Measurements from ENCODE around the gene TMEM242.

Gene TMEM242

DNA sequence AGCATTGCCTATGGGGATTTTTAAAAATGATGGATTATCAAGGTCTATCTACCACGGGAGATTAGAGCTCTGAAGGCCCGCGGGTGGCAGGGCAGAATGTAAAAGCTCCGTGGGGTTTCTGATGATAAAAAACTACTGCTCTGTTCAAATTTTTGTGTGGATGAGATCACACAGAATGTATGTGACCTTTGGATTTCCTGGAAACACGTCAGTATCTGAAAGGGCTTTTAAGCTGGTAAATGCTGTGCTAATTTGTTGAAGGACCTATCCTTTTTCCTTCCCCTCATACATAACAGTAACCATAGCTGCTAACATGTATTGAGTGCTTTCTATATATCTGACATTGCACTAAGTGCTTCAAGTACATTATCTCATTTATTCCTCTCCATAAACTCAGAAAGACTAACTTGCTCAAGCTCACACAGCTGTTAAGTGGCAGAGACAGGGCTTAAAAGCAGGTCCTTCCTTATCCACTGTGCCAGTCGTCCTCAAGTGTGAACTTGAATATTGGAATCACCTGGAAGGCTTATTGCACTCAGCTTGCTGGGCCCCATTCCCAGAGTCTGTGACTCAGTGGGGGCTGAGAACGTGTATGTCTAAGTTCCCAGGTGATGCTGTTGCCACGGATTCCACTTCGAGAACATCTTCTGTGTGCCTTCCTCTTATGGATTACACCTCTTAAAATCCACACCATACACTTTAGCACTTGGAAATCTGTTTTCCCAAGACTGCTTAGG lies 1.9 kb upstream of the TMEM242 start:
- no peak for DNase-seq (ENCODE audit: low read depth)
- TF ChIP-seq, protein P1, sequence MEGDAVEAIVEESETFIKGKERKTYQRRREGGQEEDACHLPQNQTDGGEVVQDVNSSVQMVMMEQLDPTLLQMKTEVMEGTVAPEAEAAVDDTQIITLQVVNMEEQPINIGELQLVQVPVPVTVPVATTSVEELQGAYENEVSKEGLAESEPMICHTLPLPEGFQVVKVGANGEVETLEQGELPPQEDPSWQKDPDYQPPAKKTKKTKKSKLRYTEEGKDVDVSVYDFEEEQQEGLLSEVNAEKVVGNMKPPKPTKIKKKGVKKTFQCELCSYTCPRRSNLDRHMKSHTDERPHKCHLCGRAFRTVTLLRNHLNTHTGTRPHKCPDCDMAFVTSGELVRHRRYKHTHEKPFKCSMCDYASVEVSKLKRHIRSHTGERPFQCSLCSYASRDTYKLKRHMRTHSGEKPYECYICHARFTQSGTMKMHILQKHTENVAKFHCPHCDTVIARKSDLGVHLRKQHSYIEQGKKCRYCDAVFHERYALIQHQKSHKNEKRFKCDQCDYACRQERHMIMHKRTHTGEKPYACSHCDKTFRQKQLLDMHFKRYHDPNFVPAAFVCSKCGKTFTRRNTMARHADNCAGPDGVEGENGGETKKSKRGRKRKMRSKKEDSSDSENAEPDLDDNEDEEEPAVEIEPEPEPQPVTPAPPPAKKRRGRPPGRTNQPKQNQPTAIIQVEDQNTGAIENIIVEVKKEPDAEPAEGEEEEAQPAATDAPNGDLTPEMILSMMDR (IDR thresholded peaks at IDR 0.05; ENCODE audit: low read length, missing control alignments) = no peak
- H3K4me3 ChIP-seq (replicated peaks; ENCODE audit: low read depth, low read length) = no peak overlapping the region

DNA sequence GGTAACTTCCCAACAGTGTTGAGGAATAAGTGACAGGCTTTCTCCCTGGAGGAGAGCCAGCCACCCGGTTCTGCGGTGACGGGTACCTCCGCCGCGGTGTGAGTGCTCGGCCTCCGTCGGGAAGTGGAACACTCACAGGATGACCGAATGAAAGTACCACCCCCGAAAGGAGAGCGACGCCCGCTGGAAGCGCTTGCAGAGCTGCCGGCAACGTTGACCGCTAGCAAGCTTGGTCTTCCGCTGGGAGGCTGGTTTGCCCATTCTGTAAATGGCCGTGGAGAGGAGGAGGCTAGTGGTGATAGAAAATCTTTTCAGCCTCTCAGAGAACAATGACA lies 614 bp upstream of the TMEM242 start:
- DNase-seq (ENCODE audit: low read depth) = peak; percentile 87
- TF ChIP-seq, protein P1 (IDR thresholded peaks at IDR 0.05; ENCODE audit: low read length, missing control alignments) = peak; percentile 28

GRCh38 chr6:157322792-157323254 lies 496 bp downstream of the TMEM242 start:
- DNase-seq (ENCODE audit: low read depth) = no peak
- TF ChIP-seq, protein P1 (IDR thresholded peaks at IDR 0.05; ENCODE audit: low read length, missing control alignments) = no peak
- H3K4me3 ChIP-seq (replicated peaks; ENCODE audit: low read depth, low read length) = peak overlapping the region; percentile 95

More for the DNA sequence above, 614 bp upstream of the TMEM242 start:
- peak overlapping the region; percentile 95 for H3K4me3 ChIP-seq (replicated peaks; ENCODE audit: low read depth, low read length)

GRCh38 chr6:157316871-157317814 lies 6.2 kb downstream of the TMEM242 start:
- TF ChIP-seq, protein P1 (IDR thresholded peaks at IDR 0.05; ENCODE audit: low read length, missing control alignments) = no peak
- no peak overlapping the region for H3K4me3 ChIP-seq (replicated peaks; ENCODE audit: low read depth, low read length)
- peak; percentile 93 for DNase-seq (ENCODE audit: low read depth)

DNA sequence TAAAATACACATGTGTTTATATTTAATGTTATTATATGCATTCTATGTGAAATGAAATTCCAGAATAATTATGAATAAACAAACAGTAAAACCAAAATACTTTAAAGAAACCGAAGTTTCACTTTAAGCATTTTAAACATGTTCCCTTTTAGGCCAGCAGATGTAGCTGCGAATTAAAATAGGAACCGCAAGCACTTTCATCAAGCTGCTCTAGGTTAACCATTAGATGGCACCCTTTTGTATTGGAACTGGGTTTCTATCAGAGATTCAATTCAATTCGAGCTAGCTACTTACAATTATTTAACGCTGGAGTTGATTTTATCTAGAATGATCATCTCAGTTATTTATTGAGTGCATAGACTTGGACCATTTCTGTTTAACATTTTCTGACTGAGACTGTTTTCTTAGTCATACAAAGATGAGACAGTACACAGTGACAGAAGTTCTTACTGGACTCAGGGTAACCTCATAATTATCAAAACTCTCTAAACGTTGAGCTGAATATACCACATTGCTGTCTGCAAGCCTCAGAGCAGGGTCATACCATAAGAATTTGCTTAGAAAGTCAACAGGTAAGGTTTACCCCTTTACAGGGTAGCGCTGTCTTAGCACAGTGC lies 8.5 kb downstream of the TMEM242 start:
- no peak overlapping the region for H3K4me3 ChIP-seq (replicated peaks; ENCODE audit: low read depth, low read length)
- TF ChIP-seq, protein P1 (IDR thresholded peaks at IDR 0.05; ENCODE audit: low read length, missing control alignments) = peak; percentile 97
- peak; percentile 88 for DNase-seq (ENCODE audit: low read depth)

- no peak for DNase-seq (ENCODE audit: low read depth)
- no peak overlapping the region for H3K4me3 ChIP-seq (replicated peaks; ENCODE audit: low read depth, low read length)
- TF ChIP-seq, protein P1 (IDR thresholded peaks at IDR 0.05; ENCODE audit: low read length, missing control alignments) = no peak
Measured at GRCh38 chr6:157313531-157314467, 9.5 kb downstream of the TMEM242 start.

Measured in fibroblast of pulmonary artery (primary cell).